Measurements from ENCODE around the gene TTC23L.
"Not testable (repeated sequence)": the region's sequence is repeated elsewhere in the genome, so short reads cannot be mapped to it uniquely, and the experiment has no call there.

Gene TTC23L

DNA sequence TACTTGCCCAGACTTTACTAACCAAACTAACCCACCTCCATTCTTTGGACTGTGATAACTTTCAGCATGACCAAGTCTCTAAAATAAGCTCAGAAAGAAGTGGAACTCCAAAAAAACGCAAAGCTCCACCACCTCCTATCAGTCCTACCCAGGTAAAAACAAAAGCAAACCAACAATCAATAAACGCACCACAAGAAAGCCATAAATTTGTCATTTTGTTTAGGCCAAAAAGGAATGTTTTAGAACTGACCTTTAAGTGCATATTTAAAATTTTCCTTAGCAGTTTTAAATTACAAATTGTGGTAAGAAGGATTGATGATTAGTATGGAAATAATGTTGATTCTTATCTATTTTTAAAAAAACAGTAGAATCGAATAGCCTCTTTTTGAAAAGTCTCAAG lies 25.5 kb upstream of the TTC23L start:
- no peaks in the 10 kb centered on the region for H3K9me3 ChIP-seq (ENCODE audit: control insufficient read depth in 5 of 5, low read length in 5 of 5)
- no peak overlapping the region for H3K27ac ChIP-seq (ENCODE audit: low read depth, low read length)
- peaks cover 0 to 3% (median 0%) of the 10 kb centered on the region in 5 donors for H3K36me3 ChIP-seq (ENCODE audit: control insufficient read depth in 5 of 5, insufficient read depth in 5 of 5, low read length in 5 of 5)
- no peak overlapping the region for H3K4me3 ChIP-seq (ENCODE audit: low read depth in 1 of 5, low read length in 5 of 5)
- H3K9ac ChIP-seq (ENCODE audit: low read length in 5 of 5): no peak overlapping the region
- H3K27me3 ChIP-seq (ENCODE audit: control insufficient read depth in 5 of 5, insufficient read depth in 4 of 5, low read length in 5 of 5): no peaks in the 10 kb centered on the region
- no peaks in the 10 kb centered on the region for H3K4me1 ChIP-seq (ENCODE audit: control insufficient read depth in 5 of 5, insufficient read depth in 5 of 5, low read length in 5 of 5)

GRCh38 chr5:34817558-34818351 lies 21.2 kb upstream of the TTC23L start:
- Histone ChIP-seq H3K9ac (ENCODE audit: low read length in 5 of 5) (no peak overlapping the region), H3K27ac (ENCODE audit: low read depth, low read length) (no peak overlapping the region), H3K9me3 (ENCODE audit: control insufficient read depth in 5 of 5, low read length in 5 of 5) (no peaks in the 10 kb centered on the region), H3K27me3 (ENCODE audit: control insufficient read depth in 5 of 5, insufficient read depth in 4 of 5, low read length in 5 of 5) (no peaks in the 10 kb centered on the region), H3K4me3 (ENCODE audit: low read depth in 1 of 5, low read length in 5 of 5) (no peak overlapping the region), H3K4me1 (ENCODE audit: control insufficient read depth in 5 of 5, insufficient read depth in 5 of 5, low read length in 5 of 5) (no peaks in the 10 kb centered on the region), H3K36me3 (ENCODE audit: control insufficient read depth in 5 of 5, insufficient read depth in 5 of 5, low read length in 5 of 5) (no peaks in the 10 kb centered on the region)

DNA sequence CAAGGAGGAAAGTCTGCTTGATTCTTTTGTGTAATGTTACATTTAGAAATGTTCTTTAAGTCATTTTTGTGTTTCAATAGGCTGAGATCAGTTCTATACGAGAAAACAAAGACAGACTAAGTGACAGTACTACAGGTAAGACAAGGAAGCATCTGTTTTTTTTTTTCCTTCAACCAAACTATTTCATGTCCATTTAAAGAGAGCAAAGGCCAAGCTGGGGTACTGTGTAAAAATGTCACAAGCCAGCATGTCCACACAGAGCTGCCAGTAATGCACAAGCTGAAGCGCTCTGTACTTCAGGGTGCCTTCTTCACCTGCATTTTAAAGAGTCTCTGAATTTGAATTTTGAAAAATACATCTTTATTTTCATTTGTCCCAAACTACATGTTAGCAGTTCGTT lies 20.2 kb upstream of the TTC23L start:
- Histone ChIP-seq H3K4me3 (ENCODE audit: low read depth in 1 of 5, low read length in 5 of 5) (no peak overlapping the region), H3K9me3 (ENCODE audit: control insufficient read depth in 5 of 5, low read length in 5 of 5) (no peaks in the 10 kb centered on the region), H3K9ac (ENCODE audit: low read length in 5 of 5) (no peak overlapping the region), H3K27ac (ENCODE audit: low read depth, low read length) (no peak overlapping the region), H3K27me3 (ENCODE audit: control insufficient read depth in 5 of 5, insufficient read depth in 4 of 5, low read length in 5 of 5) (no peaks in the 10 kb centered on the region), H3K4me1 (ENCODE audit: control insufficient read depth in 5 of 5, insufficient read depth in 5 of 5, low read length in 5 of 5) (no peaks in the 10 kb centered on the region), H3K36me3 (ENCODE audit: control insufficient read depth in 5 of 5, insufficient read depth in 5 of 5, low read length in 5 of 5) (peaks cover 4 to 9% (median 5%) of the 10 kb centered on the region in 5 donors)

- H3K9ac ChIP-seq (ENCODE audit: low read length in 5 of 5): no peak overlapping the region
- peaks cover 4 to 16% (median 10%) of the 10 kb centered on the region in 5 donors for H3K36me3 ChIP-seq (ENCODE audit: control insufficient read depth in 5 of 5, insufficient read depth in 5 of 5, low read length in 5 of 5)
- no peaks in the 10 kb centered on the region for H3K27me3 ChIP-seq (ENCODE audit: control insufficient read depth in 5 of 5, insufficient read depth in 4 of 5, low read length in 5 of 5)
- no peak overlapping the region for H3K27ac ChIP-seq (ENCODE audit: low read depth, low read length)
- no peaks in the 10 kb centered on the region for H3K9me3 ChIP-seq (ENCODE audit: control insufficient read depth in 5 of 5, low read length in 5 of 5)
- no peak overlapping the region for H3K4me3 ChIP-seq (ENCODE audit: low read depth in 1 of 5, low read length in 5 of 5)
- no peaks in the 10 kb centered on the region for H3K4me1 ChIP-seq (ENCODE audit: control insufficient read depth in 5 of 5, insufficient read depth in 5 of 5, low read length in 5 of 5)
These were observed 18.4 kb upstream of the TTC23L start for GRCh38 chr5:34820593-34820992.

GRCh38 chr5:34822956-34823715 lies 15.8 kb upstream of the TTC23L start:
- no peak overlapping the region for H3K27ac ChIP-seq (ENCODE audit: low read depth, low read length)
- H3K9me3 ChIP-seq (ENCODE audit: control insufficient read depth in 5 of 5, low read length in 5 of 5): no peaks in the 10 kb centered on the region
- no peaks in the 10 kb centered on the region for H3K4me1 ChIP-seq (ENCODE audit: control insufficient read depth in 5 of 5, insufficient read depth in 5 of 5, low read length in 5 of 5)
- no peak overlapping the region for H3K4me3 ChIP-seq (ENCODE audit: low read depth in 1 of 5, low read length in 5 of 5)
- H3K27me3 ChIP-seq (ENCODE audit: control insufficient read depth in 5 of 5, insufficient read depth in 4 of 5, low read length in 5 of 5): no peaks in the 10 kb centered on the region
- H3K36me3 ChIP-seq (ENCODE audit: control insufficient read depth in 5 of 5, insufficient read depth in 5 of 5, low read length in 5 of 5): peaks cover 8 to 29% (median 16%) of the 10 kb centered on the region in 5 donors
- no peak overlapping the region for H3K9ac ChIP-seq (ENCODE audit: low read length in 5 of 5)

DNA sequence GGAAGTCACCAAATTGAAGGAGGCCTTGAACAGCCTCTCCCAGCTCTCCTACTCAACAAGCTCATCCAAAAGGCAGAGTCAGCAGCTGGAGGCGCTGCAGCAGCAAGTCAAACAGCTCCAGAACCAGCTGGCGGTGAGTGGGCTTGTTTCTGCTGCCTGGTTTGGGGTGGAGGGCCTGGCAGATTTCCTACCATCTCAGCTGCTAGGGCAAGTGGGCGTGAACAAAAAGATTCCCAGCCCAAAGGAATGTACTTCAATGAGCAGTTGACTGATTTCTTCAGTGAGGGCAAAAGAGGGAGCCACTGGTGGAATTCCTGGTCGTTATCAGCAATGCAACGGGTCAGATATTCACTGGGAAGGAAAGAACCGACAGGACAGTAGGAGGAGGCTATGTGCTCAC lies 12.6 kb upstream of the TTC23L start:
- H3K4me3 ChIP-seq (ENCODE audit: low read depth in 1 of 5, low read length in 5 of 5): no peak overlapping the region
- no peak overlapping the region for H3K27ac ChIP-seq (ENCODE audit: low read depth, low read length)
- peaks cover 8 to 44% (median 19%) of the 10 kb centered on the region in 5 donors for H3K36me3 ChIP-seq (ENCODE audit: control insufficient read depth in 5 of 5, insufficient read depth in 5 of 5, low read length in 5 of 5)

DNA sequence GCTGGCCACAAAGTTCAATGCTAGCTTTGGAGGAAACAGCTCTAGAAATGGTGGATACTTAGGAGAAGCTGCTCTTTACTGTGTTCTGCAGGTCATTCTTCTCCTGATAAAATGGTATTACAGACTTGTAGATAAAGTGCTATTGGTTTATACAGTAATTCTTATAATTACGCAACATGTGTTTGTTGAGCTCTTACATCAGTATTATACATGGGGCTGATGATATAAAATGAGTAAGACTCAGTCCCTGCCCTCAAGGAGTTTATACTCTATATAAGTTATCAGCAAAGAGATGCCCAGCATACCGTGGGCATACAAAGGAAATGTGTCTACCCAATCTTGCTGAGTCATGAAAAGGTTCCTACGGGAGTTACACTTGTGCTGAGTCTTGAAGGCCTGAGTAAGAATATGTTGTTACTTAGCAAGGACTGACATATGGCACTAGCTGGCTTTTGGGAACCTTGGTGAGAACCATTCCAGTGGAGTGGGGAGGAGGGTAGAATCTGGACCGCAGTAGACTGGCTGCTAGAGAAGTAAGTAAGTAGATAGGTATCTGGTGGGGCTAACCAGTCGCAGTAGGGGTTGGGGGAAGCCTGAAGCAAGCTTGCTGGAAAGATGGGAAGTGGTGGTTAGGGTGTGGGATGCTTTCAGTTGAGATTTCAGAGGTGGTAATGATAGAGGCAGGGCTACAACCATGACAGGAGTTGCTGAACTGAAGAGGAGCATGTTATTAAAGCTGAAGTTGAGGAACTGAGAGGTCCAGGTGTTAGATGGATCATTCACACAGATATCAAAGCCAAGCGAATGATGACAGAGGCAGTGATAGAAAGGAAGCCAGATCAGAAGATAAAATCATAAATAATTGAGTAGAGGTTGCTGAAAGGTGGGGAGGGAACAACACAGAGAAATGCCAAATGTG lies 11.1 kb upstream of the TTC23L start:
- Histone ChIP-seq H3K27me3 (ENCODE audit: control insufficient read depth in 5 of 5, insufficient read depth in 4 of 5, low read length in 5 of 5) (no peaks in the 10 kb centered on the region), H3K36me3 (ENCODE audit: control insufficient read depth in 5 of 5, insufficient read depth in 5 of 5, low read length in 5 of 5) (peaks cover 8 to 43% (median 19%) of the 10 kb centered on the region in 5 donors), H3K27ac (ENCODE audit: low read depth, low read length) (no peak overlapping the region)

More for the DNA sequence above, 12.6 kb upstream of the TTC23L start:
- H3K27me3 ChIP-seq (ENCODE audit: control insufficient read depth in 5 of 5, insufficient read depth in 4 of 5, low read length in 5 of 5): no peaks in the 10 kb centered on the region
- no peak overlapping the region for H3K9ac ChIP-seq (ENCODE audit: low read length in 5 of 5)
- no peaks in the 10 kb centered on the region for H3K9me3 ChIP-seq (ENCODE audit: control insufficient read depth in 5 of 5, low read length in 5 of 5)
- no peaks in the 10 kb centered on the region for H3K4me1 ChIP-seq (ENCODE audit: control insufficient read depth in 5 of 5, insufficient read depth in 5 of 5, low read length in 5 of 5)

DNA sequence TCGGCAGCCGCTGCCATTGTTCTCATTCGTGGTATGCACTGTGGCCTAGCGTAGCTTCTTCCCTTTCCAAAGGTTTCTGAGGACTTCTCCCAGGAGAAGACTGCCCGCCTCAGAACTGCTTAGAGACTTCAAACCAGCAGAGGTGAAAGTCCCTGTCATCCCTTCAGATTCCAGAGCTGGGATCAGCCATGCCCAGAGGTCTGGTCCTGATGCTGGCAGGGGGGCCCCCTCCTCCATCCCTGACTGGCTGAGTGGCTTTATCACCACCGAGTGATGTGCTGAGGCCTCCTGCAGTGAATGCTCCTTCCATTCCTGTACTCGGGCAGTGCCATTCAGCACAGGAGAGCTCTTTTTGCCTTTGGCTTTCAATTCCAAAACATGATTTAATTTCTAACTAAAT lies 8.1 kb upstream of the TTC23L start:
- not testable (repeated sequence) for H3K9ac ChIP-seq (ENCODE audit: low read length in 5 of 5); H3K27me3 ChIP-seq (ENCODE audit: control insufficient read depth in 5 of 5, insufficient read depth in 4 of 5, low read length in 5 of 5); H3K27ac ChIP-seq (ENCODE audit: low read depth, low read length); H3K4me1 ChIP-seq (ENCODE audit: control insufficient read depth in 5 of 5, insufficient read depth in 5 of 5, low read length in 5 of 5); H3K9me3 ChIP-seq (ENCODE audit: control insufficient read depth in 5 of 5, low read length in 5 of 5); H3K4me3 ChIP-seq (ENCODE audit: low read depth in 1 of 5, low read length in 5 of 5)
- peaks cover 4 to 31% (median 9%) of the 10 kb centered on the region in 5 donors for H3K36me3 ChIP-seq (ENCODE audit: control insufficient read depth in 5 of 5, insufficient read depth in 5 of 5, low read length in 5 of 5)

More for the DNA sequence above, 11.1 kb upstream of the TTC23L start:
- no peak overlapping the region for H3K4me3 ChIP-seq (ENCODE audit: low read depth in 1 of 5, low read length in 5 of 5)
- H3K9me3 ChIP-seq (ENCODE audit: control insufficient read depth in 5 of 5, low read length in 5 of 5): no peaks in the 10 kb centered on the region
- H3K9ac ChIP-seq (ENCODE audit: low read length in 5 of 5): no peak overlapping the region
- H3K4me1 ChIP-seq (ENCODE audit: control insufficient read depth in 5 of 5, insufficient read depth in 5 of 5, low read length in 5 of 5): no peaks in the 10 kb centered on the region

DNA sequence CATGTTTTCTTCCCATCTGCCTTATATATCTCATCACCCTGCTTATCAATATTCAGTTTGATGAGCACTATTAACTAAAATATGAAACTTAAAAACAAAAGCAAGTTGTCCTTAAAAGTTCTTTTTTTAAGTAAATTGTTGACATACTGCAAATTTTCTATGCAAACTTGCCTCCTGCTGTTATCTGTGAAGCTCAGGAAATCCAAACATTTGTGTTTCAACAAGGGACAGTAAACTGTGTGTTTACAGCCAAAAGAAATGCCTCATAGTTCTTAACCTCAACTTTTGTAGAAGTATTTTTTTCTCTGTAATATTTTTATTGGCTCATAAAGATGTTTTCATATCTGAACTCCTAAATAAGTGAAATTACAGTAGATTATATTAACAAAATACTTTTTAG lies 7.7 kb upstream of the TTC23L start:
- H3K4me3 ChIP-seq (ENCODE audit: low read depth in 1 of 5, low read length in 5 of 5): no peak overlapping the region
- no peak overlapping the region for H3K9ac ChIP-seq (ENCODE audit: low read length in 5 of 5)
- H3K27ac ChIP-seq (ENCODE audit: low read depth, low read length): no peak overlapping the region

More for the DNA sequence above, 7.7 kb upstream of the TTC23L start:
- no peaks in the 10 kb centered on the region for H3K9me3 ChIP-seq (ENCODE audit: control insufficient read depth in 5 of 5, low read length in 5 of 5)
- H3K27me3 ChIP-seq (ENCODE audit: control insufficient read depth in 5 of 5, insufficient read depth in 4 of 5, low read length in 5 of 5): no peaks in the 10 kb centered on the region
- peaks cover 4 to 30% (median 9%) of the 10 kb centered on the region in 5 donors for H3K36me3 ChIP-seq (ENCODE audit: control insufficient read depth in 5 of 5, insufficient read depth in 5 of 5, low read length in 5 of 5)
- peaks cover 0 to 3% (median 0%) of the 10 kb centered on the region in 5 donors for H3K4me1 ChIP-seq (ENCODE audit: control insufficient read depth in 5 of 5, insufficient read depth in 5 of 5, low read length in 5 of 5)
